SKM-1 (cell line): Measurements from ENCODE around the gene ZNF3.
"Not testable (repeated sequence)": the region's sequence is repeated elsewhere in the genome, so short reads cannot be mapped to it uniquely, and the experiment has no call there.

ENCODE experiments used
- DNase-seq: peaks from one replicate; lab custom pipeline; 2025; ENCODE audit not compliant: unreplicated experiment; lab: John Stamatoyannopoulos, UW

The ZNF3 gene

DNA sequence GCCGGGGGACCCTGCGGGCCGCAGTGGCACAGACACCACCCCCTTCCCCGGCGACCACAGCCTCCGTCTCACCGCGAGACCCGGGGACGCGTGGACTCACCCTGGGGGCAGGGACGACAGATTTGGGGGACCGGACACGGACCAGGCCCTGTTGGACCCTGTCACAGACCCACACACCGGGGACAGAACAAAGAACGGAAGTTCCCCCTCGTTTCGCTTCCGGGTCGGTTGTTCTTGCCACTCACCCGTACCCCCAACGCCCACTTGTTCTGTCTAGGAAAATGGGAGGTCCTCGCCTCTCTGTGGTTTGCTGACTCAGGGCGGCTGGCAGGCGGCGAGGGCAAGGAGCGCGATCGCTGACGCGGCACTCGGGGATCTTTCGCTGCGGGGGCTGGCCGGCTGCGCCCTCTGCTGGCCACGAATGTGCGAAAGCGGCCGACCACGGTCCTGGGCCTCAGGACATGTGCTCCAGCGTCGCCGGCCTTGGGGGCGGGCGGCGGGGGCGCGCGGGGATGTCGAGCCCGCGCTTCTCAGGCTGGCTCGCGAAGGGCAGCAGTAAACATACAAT lies at the start of gene ZNF3:
Gene ZNF3, minus strand, starts transcription at position 189 of the 568 bp plus-strand sequence. CDS start 4,366 bp downstream, outside the sequence.
- DNase-seq = peak; percentile 96

DNA sequence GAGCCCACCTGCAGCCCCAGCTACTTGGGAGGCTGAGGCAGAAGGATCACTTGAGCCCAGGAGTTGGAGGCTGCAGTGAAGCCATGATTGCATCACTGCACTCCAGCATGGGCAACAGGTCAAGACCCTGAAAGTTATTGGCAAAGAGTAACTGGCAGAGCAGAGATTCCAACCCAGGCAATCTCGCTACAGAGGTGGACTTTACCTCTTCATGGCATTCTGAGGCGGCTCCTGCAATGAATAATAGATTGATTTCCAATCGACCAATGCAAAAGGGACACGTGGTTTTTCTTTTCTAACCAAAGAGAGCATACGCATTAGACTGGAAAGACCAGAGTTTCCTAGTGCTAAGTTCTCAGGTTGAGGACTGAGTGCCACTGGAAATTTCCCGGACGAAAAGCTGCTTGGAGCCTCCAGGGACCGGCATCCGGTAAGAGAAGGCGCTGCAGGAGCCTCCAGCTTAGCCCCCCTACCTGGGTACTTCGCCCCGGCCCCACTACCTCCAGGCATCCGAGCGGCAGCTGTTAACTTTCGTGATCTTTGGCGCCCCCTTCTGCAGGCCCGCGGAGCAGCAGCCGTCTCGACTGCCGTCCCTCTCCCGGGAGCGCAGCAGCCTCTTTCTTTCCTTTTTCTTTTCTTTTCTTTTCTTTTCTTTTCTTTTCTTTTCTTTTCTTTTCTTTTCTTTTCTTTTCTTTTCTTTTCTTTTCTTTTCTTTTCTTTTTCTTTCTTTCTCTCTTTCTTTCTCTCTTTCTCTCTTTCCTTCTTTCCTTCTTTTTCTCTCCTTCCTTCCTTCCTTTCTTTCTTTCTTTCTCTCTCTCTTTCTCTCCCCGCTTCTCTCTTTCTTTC lies 49.3 kb upstream of the ZNF3 start:
- no peak for DNase-seq

- DNase-seq = not testable (repeated sequence)
These were observed 48.7 kb upstream of the ZNF3 start for GRCh38 chr7:100130220-100130607.

- DNase-seq = no peak
These were observed 47.1 kb upstream of the ZNF3 start for GRCh38 chr7:100128637-100128963.

DNA sequence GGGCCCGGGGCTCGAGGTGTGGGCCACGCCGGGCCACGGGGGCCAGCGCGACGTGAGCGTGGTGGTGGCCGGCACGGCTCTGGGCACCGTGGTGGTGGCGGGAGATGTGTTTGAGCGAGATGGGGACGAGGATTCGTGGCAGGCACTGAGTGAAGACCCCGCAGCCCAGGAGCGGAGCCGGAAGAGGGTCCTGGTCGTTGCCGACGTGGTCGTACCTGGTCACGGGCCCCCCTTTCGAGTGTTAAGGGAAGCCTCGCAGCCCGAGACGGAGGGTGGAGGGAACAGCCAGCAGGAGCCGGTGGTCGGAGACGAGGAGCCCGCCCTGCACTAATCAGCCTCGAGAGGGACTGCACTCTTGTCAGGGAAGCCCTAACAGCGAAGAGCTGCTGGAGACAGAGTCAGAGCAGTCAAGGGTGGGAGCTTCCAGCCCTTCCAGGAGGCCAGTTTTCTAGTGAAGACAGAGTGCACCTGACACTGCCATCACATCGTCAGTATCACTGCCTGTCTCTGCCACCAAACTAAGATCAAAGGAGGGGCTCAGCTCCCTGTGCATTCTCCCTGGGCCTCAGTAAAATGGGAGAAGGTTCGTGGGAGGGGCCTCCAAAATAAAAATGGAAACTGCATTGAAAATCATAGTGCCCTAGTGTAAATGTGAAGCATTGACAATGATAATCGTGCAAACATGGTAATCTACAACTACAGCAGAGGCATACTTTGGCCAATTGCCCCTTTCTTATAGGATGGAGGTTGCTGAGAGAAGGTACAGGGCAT lies 46.5 kb upstream of the ZNF3 start:
- DNase-seq = no peak

GRCh38 chr7:100126931-100127865 lies 45.7 kb upstream of the ZNF3 start, which contains the start of gene MBLAC1:
Gene MBLAC1 (plus strand): TSS chr7:100126967. CDS start chr7:100127396, 429 bp downstream.
- DNase-seq = peak; percentile 81

DNA sequence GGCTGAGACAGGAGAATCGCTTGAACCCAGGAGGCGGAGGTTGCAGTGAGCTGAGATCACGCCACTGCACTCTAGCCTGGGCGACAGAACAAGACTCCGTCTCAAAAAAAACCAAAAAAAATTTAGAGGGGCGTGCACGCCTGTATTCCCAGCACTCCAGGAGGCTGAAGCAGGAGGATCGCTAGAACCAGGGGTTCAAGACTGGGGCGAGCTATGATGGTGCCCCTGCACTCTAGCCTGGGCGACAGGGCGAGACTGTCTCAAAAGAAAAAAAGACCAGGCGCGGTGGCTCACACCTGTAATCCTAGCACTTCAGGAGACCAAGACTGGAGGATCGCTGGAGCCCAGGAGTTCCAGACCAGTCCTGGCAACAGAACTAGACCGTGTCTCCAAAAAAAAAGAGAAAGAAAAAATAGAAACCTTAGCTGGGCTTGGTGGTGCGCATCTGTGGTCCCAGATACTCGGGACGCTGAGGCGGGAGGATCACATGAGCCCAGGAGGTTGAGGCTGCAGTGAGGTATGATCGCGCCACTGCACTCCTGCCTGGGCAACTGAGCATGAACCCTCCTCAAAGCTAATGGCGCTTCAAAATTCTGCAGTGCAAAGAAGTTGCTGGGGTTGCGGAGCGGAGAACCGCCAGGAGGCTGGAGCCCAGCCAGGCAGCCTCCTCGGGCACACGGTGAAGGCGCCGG lies 44.9 kb upstream of the ZNF3 start:
- DNase-seq = no peak

GRCh38 chr7:100124301-100125230 lies 43.0 kb upstream of the ZNF3 start:
- no peak for DNase-seq

DNA sequence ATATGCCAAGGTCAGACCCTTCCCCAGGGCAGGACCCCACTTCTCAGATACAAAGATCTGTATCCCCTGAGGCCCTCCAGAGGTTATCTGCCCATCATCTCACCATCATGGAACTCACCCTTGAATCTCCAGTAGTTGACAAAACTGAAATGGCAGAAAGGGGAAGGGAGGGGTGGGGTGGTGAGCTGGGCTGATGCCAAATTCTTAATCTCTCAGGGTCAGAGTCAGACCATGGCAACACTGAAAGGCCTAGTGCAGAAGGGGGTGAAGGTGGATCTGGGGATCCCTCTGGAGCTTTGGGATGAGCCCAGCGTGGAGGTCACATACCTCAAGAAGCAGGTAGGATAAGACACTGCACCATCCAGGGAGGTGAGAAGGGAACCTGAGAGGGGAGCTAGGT lies 41.0 kb upstream of the ZNF3 start:
- no peak for DNase-seq

- no peak for DNase-seq
These were observed 40.5 kb upstream of the ZNF3 start for GRCh38 chr7:100122067-100122466.

GRCh38 chr7:100120733-100121036 lies 39.2 kb upstream of the ZNF3 start:
- DNase-seq = no peak

- no peak for DNase-seq
These were observed 38.6 kb upstream of the ZNF3 start for GRCh38 chr7:100119970-100120732.

DNA sequence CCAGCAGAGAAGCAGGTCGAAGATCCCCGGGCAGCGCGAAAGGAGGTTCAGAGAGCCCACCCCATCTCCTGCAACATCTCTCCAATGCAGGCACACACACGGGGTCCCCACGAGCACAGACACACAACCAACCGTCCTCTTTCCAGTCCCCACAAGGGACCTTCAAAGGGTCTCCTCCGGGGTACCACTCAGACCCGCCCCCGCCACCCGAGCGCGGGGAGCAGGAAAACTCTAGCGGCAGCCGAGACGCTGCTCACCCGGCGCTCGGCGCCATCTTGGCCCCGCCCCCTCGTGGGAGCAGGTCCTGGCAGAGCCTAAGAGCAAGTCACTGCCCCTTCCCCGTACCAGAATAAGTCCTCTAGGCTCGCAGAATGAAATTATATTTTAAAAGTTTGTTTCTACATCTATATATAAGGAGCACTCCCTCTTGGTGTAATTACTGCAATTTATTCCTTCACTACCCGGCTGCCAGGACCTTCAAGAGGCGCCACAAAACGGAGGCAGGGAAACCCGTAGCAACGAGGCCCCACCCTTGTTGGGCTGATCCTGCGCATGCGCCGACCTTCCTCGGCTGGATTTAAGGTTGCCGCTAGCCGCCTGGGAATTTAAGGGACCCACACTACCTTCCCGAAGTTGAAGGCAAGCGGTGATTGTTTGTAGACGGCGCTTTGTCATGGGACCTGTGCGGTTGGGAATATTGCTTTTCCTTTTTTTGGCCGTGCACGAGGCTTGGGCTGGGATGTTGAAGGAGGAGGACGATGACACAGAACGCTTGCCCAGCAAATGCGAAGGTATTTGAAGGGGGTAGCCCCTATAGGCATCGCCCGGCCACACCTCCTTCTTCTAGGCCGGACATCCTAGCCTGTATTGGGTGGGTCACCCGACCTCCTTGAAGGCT lies 37.8 kb upstream of the ZNF3 start, which contains the start of the genes CNPY4 and TAF6:
Gene CNPY4, plus strand, starts transcription at position 563 of the 898 bp plus-strand sequence. Its CDS starts 111 bp downstream, at position 674.
Gene TAF6, minus strand, starts transcription at position 287 of the 898 bp plus-strand sequence. CDS start 5,149 bp downstream, outside the sequence.
- DNase-seq = peak; percentile 83

DNA sequence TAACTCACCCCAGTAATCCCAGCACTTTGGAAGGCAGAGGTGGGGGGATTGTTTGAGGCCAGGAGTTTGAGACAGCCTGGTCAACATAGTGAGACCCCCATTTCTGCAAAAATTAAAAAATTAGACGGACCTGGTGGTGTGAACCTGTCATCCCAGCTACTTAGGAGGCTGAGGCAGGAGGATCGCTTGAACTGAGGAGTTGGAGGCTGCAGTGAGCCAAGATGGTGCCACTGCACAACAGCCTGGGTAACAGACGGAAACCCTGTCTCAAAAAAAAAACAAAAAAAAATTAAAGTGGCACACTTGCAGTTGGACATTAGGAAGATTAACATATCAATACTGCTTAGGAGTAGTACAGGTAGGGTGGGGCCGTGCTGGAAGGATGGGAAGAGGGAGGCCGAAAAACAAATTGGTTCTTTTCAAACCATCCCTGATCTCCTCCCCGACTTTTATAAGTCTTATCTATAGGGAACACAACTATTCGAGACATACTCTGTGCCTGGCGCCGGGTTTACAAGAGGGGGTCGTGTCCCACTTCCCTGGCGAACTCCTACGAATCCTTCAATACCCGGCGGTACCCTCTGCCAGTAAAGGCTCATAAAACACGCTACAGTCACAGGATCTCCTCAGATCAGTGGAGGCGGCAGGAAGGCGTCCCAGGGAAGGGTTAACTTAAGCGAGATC lies 37.0 kb upstream of the ZNF3 start:
- DNase-seq = no peak

DNA sequence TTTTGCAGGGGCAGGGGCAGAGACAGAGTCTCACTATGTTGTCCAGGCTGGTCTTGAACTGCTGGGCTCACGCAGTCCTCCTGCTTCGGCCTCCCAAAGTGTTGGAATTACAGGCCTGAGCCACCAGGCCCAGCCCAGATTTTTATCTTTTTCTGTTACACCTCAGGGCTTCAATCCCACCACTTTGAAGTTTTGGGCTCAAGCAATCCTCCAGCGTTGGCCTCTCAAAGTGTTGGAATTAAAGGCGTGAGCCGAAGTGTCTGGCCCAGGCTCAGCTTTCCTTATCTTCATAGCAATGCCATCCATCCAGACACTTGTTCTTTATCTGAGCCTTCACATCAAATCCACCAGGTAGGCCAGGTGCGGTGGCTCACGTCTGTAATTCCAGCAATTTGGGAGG lies 33.5 kb upstream of the ZNF3 start:
- no peak for DNase-seq

GRCh38 chr7:100111914-100112313 lies 30.4 kb upstream of the ZNF3 start:
- DNase-seq = no peak

DNA sequence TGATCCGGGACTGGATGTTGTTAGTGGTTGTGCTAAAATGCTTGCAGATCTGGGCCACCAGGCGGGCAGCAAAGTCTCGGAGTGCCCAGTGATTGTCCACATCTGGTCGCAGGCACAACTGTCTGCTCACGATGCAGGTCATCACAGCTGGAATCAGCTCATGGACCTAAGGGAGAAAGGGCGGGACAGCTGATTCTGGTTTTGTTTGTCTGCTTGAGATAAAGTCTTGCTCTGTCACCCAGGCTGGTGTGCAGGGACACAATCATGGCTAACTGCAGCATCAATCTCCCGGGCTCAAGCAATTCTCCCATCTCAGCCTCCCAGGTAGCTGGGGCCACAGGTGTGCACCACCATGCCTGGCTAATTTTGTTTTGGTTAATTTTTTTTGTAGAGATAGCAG lies 29.6 kb upstream of the ZNF3 start:
- DNase-seq = no peak
